ENCODE measurements around the gene ISM2. TPM values are rescaled to one million over a fixed set of nuclear protein-coding genes. Genes with fewer than 3 reads are reported as not detected.

Gene ISM2
- total and polyA plus RNA-seq, 2 of the 8 experiments (the other 6 are each of a cell fraction or from before 2014, with no cell fraction given) = 0.52 to 0.79 TPM

GRCh38 chr14:77478029-77478428 is 20.6 kb downstream of the ISM2 start (continued):
- no peak for TF ChIP-seq CHD7 (IDR thresholded peaks at IDR 0.05; ENCODE audit: insufficient replicate concordance, low read length)
- no peak for TF ChIP-seq SP2 (IDR thresholded peaks at IDR 0.05; ENCODE audit: low read length)
- TF ChIP-seq BACH1 (IDR thresholded peaks at IDR 0.05; ENCODE audit: low read length) = no peak
- TF ChIP-seq SIRT6 (IDR thresholded peaks at IDR 0.05; ENCODE audit: low read length) = no peak

Data from H1 (cell line).